ENCODE data around the gene MS4A8.

- TF ChIP-seq CTCF (IDR thresholded peaks at IDR 0.05) (no peak), POLR2A (IDR thresholded peaks at IDR 0.05) (no peak)
Observed at GRCh38 chr11:60734279-60734678, 34.9 kb downstream of the MS4A8 start.

All from esophagus squamous epithelium (tissue), 4 donors.